H9 (cell line): Measurements from ENCODE around the gene SCGB1A1. TPM values are rescaled to one million over a fixed set of nuclear protein-coding genes. Genes with fewer than 3 reads are reported as not detected.
A peak's percentile ranks its signal among the peaks of the same experiment; 100 is the strongest.

Source experiments
- DNase-seq: peaks from one replicate; pipeline ENCODE4 v3.0.0-alpha.2; 2017
- H2AFZ ChIP-seq: one replicate; pipeline ENCODE4 v1.6.1; 2013; ENCODE audit warnings: mild to moderate bottlenecking, low read length, control low read depth, moderate library complexity
- H2AK5ac ChIP-seq: 2 replicates; pipeline ENCODE4 v1.6.1; 2013; ENCODE audit warnings: low read length, control low read depth, mixed read lengths; ENCODE audit not compliant: insufficient read length
- H2BK120ac ChIP-seq: one replicate; pipeline ENCODE4 v1.6.1; 2013; ENCODE audit warnings: low read depth, mild to moderate bottlenecking, low read length, control low read depth, inconsistent platforms; ENCODE audit not compliant: poor library complexity, severe bottlenecking
- H2BK12ac ChIP-seq: 2 replicates; pipeline ENCODE4 v1.6.1; 2013; ENCODE audit warnings: low read length, control low read depth, mixed read lengths, low read depth; ENCODE audit not compliant: insufficient read length
- H2BK15ac ChIP-seq: 2 replicates; pipeline ENCODE4 v1.6.1; 2013; ENCODE audit warnings: low read depth, low read length, control low read depth
- H2BK20ac ChIP-seq: one replicate; pipeline ENCODE4 v1.6.1; 2013; ENCODE audit warnings: low read depth, mild to moderate bottlenecking, low read length, control low read depth, inconsistent platforms; ENCODE audit not compliant: poor library complexity, severe bottlenecking
- H2BK5ac ChIP-seq: 2 replicates; pipeline ENCODE4 v1.6.1; 2013; ENCODE audit warnings: low read length, control low read depth, mixed read lengths; ENCODE audit not compliant: insufficient read length
- H3K14ac ChIP-seq: 2 replicates; pipeline ENCODE4 v1.6.1; 2013; ENCODE audit warnings: low read length, control low read depth; ENCODE audit not compliant: insufficient read depth
- H3K18ac ChIP-seq: 2 replicates; pipeline ENCODE4 v1.6.1; 2013; ENCODE audit warnings: low read depth, mild to moderate bottlenecking, mixed read lengths, low read length, control low read depth; ENCODE audit not compliant: insufficient read length
- H3K23ac ChIP-seq: 2 replicates; pipeline ENCODE4 v1.6.1; 2013; ENCODE audit warnings: low read length, control low read depth, mixed read lengths, low read depth; ENCODE audit not compliant: insufficient read length
- H3K23me2 ChIP-seq: 2 replicates; pipeline ENCODE4 v1.6.1; 2013; ENCODE audit warnings: low read depth, mild to moderate bottlenecking, mixed read lengths, low read length, control low read depth; ENCODE audit not compliant: insufficient read length, poor library complexity, severe bottlenecking
- H3K27ac ChIP-seq: 2 replicates; pipeline ENCODE4 v1.5.1; 2013; ENCODE audit warnings: low read length, control low read depth, mixed read lengths, low read depth; ENCODE audit not compliant: insufficient read length
- H3K27me3 ChIP-seq: 2 replicates; pipeline ENCODE4 v1.6.1; 2013; ENCODE audit warnings: low read length, control low read depth, inconsistent platforms; ENCODE audit not compliant: insufficient read depth
- H3K4ac ChIP-seq: 2 replicates; pipeline ENCODE4 v1.6.1; 2013; ENCODE audit warnings: low read depth, mild to moderate bottlenecking, control low read depth, inconsistent platforms, low read length, moderate library complexity
- H3K4me1 ChIP-seq: 2 replicates; pipeline ENCODE4 v1.6.1; 2013; ENCODE audit warnings: low read length, control low read depth, inconsistent platforms; ENCODE audit not compliant: insufficient read depth
- H3K4me2 ChIP-seq: 2 replicates; pipeline ENCODE4 v1.6.1; 2013; ENCODE audit warnings: low read length, control low read depth, mixed read lengths; ENCODE audit not compliant: insufficient read length, insufficient read depth
- H3K56ac ChIP-seq: 2 replicates; pipeline ENCODE4 v1.6.1; 2013; ENCODE audit warnings: low read depth, mild to moderate bottlenecking, mixed read lengths, low read length, control low read depth; ENCODE audit not compliant: insufficient read length
- H3K79me1 ChIP-seq: 2 replicates; pipeline ENCODE4 v1.6.1; 2013; ENCODE audit warnings: low read depth, mild to moderate bottlenecking, moderate library complexity, low read length, control low read depth, inconsistent platforms; ENCODE audit not compliant: insufficient read depth, poor library complexity, severe bottlenecking
- H3K79me2 ChIP-seq: 2 replicates; pipeline ENCODE4 v1.6.1; 2013; ENCODE audit warnings: low read length, control low read depth, inconsistent platforms; ENCODE audit not compliant: insufficient read depth
- H3K9ac ChIP-seq: 2 replicates; pipeline ENCODE4 v1.6.1; 2013; ENCODE audit warnings: low read length, control low read depth, mixed read lengths; ENCODE audit not compliant: insufficient read length; ENCODE audit errors: extremely low read depth
- H3K9me3 ChIP-seq: one replicate; pipeline ENCODE4 v1.6.1; 2013; ENCODE audit warnings: low read depth, low read length, inconsistent platforms; ENCODE audit not compliant: control insufficient read depth
- H3T11ph ChIP-seq: one replicate; pipeline ENCODE4 v1.6.1; 2013; ENCODE audit warnings: mild to moderate bottlenecking, low read length, control low read depth, inconsistent platforms
- H4K20me1 ChIP-seq: one replicate; pipeline ENCODE4 v1.6.1; 2013; ENCODE audit not compliant: control insufficient read depth, insufficient read length, insufficient read depth
- H4K5ac ChIP-seq: 2 replicates; pipeline ENCODE4 v1.6.1; 2013; ENCODE audit warnings: low read depth, mild to moderate bottlenecking, mixed read lengths, low read length, control low read depth; ENCODE audit not compliant: insufficient read length
- H4K8ac ChIP-seq: replicated peaks from 2 replicates; pipeline ENCODE4 v1.6.1; 2013; ENCODE audit warnings: low read length, control low read depth, mixed read lengths, low read depth; ENCODE audit not compliant: insufficient read length
- H4K91ac ChIP-seq: 2 replicates; pipeline ENCODE4 v1.6.1; 2013; ENCODE audit warnings: low read depth, mild to moderate bottlenecking, moderate library complexity, mixed read lengths, low read length, control low read depth; ENCODE audit not compliant: insufficient read length
- H3K27ac Mint-ChIP-seq, 3 experiments: 2 replicates in 2 of 3; 3 replicates in 1 of 3; pipeline ENCODE4 v1.8.0; 2020 to 2021; ENCODE audit warnings: mixed read lengths in 3 of 3, mild to moderate bottlenecking in 1 of 3, moderate library complexity in 1 of 3
- H3K27me3 Mint-ChIP-seq: 2 replicates; pipeline ENCODE4 v1.8.0; 2021; ENCODE audit warnings: low read depth, mild to moderate bottlenecking, moderate library complexity, mixed read lengths
- H3K36me3 Mint-ChIP-seq, 3 experiments: 2 replicates in 2 of 3; 3 replicates in 1 of 3; pipeline ENCODE4 v1.8.0; 2020 to 2021; ENCODE audit warnings: low read depth in 3 of 3, mixed read lengths in 3 of 3; ENCODE audit not compliant: insufficient read depth in 1 of 3
- H3K4me1 Mint-ChIP-seq, 2 experiments: 2 replicates each; pipeline ENCODE4 v1.8.0; 2020; ENCODE audit warnings: mixed read lengths in 2 of 2
- H3K4me3 Mint-ChIP-seq, 2 experiments: 2 replicates in 1 of 2; 3 replicates in 1 of 2; pipeline ENCODE4 v1.8.0; 2020 to 2021; ENCODE audit warnings: mild to moderate bottlenecking in 2 of 2, mixed read lengths in 2 of 2, moderate library complexity in 1 of 2
- H3K9me3 Mint-ChIP-seq, 2 experiments: 2 replicates in 1 of 2; 3 replicates in 1 of 2; pipeline ENCODE4 v1.8.0; 2020; ENCODE audit warnings: mild to moderate bottlenecking in 2 of 2, mixed read lengths in 2 of 2, moderate library complexity in 1 of 2
- WGBS: extraction: QIAGEN DNeasy Blood & Tissue Kit; methylation state at CpG from one replicate; pipeline ENCODE4 v1.1.7; 2013; ENCODE audit warnings: missing lambda C conversion rate, low lambda C conversion rate, mixed read lengths; ENCODE audit not compliant: insufficient read length; ENCODE audit errors: extremely low coverage; 5-methylcytosine and 5-hydroxymethylcytosine counted together
- total RNA-seq: library from RNA; stranded (reverse); gene quantifications from 2 replicates; pipeline ENCODE4 v1.2.1, GENCODE V29; 2021
- TF ChIP-seq, protein P1 (sequence below): fragments of 200-600 bp; sonication (generic); conservative IDR thresholded peaks from 3 replicates; pipeline ENCODE4 v1.8.0; 2021; ENCODE audit warnings: antibody characterized with exemption, mild to moderate bottlenecking

The SCGB1A1 gene
- total RNA-seq, 1 experiment from 2014 or later, result not detected

GRCh38 chr11:62456630-62457029 lies 37.8 kb downstream of the SCGB1A1 start:
- Mint-ChIP-seq H3K36me3 (peaks cover 0 to 7% (median 3%) of the 10 kb centered on the region in 3 experiments; a peak in 2 of 7 replicates), H3K4me1 (peaks cover 7 to 17% of the 10 kb centered on the region in 2 experiments), H3K4me3 (no peak overlapping the region), H3K27me3 (peaks cover 10% of the 10 kb centered on the region), H3K27ac (peak overlapping the region in 1 of 3 experiments; percentile 23; a peak in 2 of 7 replicates), H3K9me3 (peaks cover 5 to 10% of the 10 kb centered on the region in 2 experiments)
- Histone ChIP-seq H4K20me1 (no peaks in the 10 kb centered on the region), H3K4me2 (no peak overlapping the region), H3K23me2 (no peaks in the 10 kb centered on the region), H4K5ac (no peak overlapping the region), H3K56ac (no peak overlapping the region), H3K23ac (no peak overlapping the region), H3K4me1 (no peaks in the 10 kb centered on the region), H3K4ac (no peak overlapping the region), H4K8ac (no peak overlapping the region), H3K14ac (no peak overlapping the region), H3K79me2 (no peaks in the 10 kb centered on the region), H3K9ac (no peak overlapping the region), H2BK15ac (no peak overlapping the region), H2BK20ac (no peak overlapping the region), H3T11ph (no peak overlapping the region), H3K9me3 (no peaks in the 10 kb centered on the region), H2BK120ac (no peak overlapping the region), H3K27me3 (no peaks in the 10 kb centered on the region), H2AFZ (no peak overlapping the region), H2BK12ac (no peak overlapping the region), H2BK5ac (no peak overlapping the region), H3K18ac (no peak overlapping the region), H4K91ac (no peak overlapping the region), H2AK5ac (no peak overlapping the region), H3K27ac (no peak overlapping the region), H3K79me1 (no peaks in the 10 kb centered on the region)
- no CpG with 5 or more reads among the region's 4 CpGs for WGBS
- peak; percentile 49 for DNase-seq
- TF ChIP-seq, protein P1, sequence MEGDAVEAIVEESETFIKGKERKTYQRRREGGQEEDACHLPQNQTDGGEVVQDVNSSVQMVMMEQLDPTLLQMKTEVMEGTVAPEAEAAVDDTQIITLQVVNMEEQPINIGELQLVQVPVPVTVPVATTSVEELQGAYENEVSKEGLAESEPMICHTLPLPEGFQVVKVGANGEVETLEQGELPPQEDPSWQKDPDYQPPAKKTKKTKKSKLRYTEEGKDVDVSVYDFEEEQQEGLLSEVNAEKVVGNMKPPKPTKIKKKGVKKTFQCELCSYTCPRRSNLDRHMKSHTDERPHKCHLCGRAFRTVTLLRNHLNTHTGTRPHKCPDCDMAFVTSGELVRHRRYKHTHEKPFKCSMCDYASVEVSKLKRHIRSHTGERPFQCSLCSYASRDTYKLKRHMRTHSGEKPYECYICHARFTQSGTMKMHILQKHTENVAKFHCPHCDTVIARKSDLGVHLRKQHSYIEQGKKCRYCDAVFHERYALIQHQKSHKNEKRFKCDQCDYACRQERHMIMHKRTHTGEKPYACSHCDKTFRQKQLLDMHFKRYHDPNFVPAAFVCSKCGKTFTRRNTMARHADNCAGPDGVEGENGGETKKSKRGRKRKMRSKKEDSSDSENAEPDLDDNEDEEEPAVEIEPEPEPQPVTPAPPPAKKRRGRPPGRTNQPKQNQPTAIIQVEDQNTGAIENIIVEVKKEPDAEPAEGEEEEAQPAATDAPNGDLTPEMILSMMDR, result no peak
